GM21528 (cell line): ENCODE data around the gene MPC1.
"Not testable (repeated sequence)": the region's sequence is repeated elsewhere in the genome, so short reads cannot be mapped to it uniquely, and the experiment has no call there.

Experiments
- ATAC-seq: cut with Tn5 transposase; IDR thresholded peaks from one replicate; pipeline ENCODE4 v1.9.1; 2021; ENCODE audit warnings: mild to moderate bottlenecking, moderate library complexity; ENCODE audit not compliant: unreplicated experiment, low FRiP score

Gene MPC1

GRCh38 chr6:166382500-166382932, 224 bp downstream of the MPC1 start:
- ATAC-seq, result peak; percentile 19

DNA sequence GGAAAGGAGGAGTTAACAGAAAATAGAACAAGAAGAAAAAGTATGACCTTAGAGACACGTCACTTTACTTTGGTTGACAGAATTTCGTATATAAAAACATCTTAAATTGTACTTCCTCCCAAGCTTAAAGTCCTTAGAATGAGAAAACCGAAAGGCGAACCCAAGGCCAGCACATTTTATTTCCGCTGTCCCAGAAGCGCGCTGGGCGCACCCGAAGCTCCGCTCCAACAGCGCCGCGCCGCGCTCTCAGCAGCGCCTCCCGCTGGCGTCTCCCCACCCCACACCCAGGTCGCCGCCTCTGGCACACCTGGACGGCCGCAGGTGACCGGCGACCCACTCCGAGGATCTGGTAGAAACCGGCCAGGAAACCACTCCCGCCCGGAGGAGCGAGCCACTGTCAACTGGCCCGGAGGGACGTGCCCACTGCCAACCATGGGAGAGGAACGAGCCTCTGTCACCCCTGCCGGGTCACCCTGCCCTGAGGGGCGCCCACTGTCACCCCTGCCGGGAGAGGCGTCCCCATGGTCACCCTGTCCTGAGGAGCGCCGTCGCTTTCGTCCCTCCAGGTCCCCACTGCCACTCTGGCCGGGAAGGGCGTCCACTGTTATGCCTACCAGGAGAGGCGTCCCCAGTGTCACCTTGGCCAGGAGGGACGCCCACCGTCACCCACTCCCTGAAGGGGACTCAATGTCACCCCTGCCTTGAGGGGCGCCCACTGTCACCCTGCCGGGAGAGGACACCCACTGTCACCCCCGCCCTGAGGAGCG, 824 bp downstream of the MPC1 start:
- ATAC-seq, result peak; percentile 55

DNA sequence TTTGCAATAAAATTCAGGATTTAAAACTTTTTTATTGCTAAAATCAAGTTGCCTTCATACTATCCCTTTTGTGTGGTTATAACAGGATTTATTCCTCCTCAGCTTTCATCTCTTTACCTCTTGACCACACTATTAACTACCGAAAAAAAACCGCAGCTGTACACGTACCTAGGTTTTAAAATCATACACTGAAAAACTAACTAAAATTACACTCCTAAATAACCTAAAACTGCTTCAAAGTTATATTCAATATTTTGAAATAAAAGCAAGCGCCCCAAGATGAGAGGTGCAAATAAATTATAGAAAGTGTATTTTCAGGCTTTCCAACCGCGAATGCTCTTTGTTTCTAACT, 1.4 kb downstream of the MPC1 start:
- ATAC-seq, result no peak

DNA sequence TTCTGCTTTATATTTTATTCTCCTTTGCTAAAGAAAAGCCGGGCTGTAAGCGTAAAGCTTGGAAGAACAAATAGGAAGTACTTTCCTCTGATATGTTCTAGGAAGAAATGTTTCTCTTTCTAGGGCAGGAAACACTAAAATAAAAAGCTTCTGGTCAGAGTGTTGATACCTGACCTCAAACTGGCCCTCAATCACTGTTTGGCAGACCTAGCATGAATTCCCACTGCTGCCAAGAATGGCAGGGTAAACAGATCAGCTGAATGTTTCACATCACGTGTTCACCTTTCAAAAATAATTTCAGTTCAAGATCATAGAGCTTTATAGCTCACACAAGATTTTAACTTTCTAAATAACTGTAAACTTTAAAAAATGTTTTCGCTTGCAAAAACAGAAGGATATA, 2.9 kb downstream of the MPC1 start:
- no peak for ATAC-seq

DNA sequence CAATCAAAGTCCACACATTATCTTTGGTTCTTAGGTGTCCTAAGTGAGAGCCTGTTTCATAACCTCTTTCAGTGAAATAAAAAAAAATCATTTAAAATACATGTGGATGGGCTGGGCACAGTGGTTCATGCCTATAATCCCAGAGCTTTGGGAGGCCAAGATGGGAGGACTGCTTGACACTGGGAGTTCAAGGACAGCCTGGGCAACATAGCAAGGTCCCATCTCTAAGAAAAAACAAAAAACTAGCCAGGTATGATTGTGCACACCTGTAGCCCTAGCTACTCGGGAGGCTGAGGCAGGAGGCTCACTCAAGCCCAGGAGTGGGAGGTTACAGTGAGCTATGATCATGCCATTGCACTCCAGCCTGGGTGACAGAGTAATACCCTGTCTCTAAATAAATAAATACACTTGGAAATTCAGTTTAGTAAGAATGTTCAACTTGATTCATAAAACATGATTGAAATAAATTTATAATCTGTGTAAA, 3.6 kb downstream of the MPC1 start:
- ATAC-seq, result no peak

- ATAC-seq, result no peak
Observed at GRCh38 chr6:166377721-166378120, 5.0 kb downstream of the MPC1 start.

DNA sequence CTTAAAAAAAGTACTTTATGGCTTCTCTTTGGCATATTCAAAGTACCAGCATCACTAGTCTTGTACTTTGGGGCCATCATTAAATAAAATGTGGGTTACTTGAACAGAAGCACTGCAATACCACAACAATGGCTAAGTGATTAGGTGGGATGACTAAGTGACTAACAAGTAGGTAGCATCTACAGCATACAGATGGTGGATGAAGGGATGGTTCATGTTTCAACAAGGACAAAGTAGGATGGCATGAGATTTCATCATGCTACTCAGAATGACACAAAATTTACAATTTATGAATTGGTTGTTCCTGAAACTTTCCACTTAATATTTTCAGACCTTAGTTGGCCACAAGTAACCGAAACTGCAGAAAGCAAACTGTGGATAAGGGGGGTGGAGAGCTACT, 7.7 kb downstream of the MPC1 start:
- no peak for ATAC-seq

DNA sequence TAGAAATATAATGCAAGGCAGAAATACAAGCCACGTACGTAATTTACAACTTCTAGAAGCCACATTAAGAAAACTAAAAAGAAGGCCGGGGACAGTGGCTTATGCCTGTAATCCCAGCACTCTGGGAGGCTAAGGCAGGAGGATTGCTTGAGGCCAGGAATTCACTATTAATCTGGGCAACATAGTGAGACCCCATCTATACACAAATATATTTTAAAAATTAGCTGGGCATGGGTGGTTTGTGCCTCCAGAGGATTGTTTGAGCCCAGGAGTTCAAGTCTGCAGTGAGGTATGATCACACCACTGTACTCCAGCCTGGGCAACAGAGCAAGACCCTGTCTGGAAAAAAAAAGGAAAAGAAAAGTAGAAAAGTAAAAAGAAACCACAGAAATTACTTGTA, 12.3 kb downstream of the MPC1 start:
- no peak for ATAC-seq

DNA sequence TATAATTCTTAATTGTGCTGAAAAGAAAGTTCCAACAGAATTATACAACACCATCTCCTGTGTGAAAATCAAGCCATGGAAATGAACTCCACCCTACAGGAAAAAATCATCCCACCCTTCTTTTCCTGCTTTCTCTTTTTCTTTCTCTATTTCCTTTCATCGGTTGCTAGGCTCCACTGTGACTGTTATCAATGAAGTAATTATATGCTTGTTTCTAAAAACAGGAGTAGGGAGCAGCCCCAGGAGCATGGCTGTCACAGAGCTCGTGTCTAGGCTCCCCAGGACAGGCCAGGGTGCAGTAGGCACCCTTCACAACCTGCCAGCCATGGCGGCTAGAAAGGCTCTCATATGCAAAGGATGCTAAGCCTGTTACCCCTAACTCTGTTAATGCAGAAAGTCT, 13.0 kb downstream of the MPC1 start:
- no peak for ATAC-seq

- no peak for ATAC-seq
Observed at GRCh38 chr6:166366921-166367320, 15.8 kb downstream of the MPC1 start.

- ATAC-seq, result no peak
Observed at GRCh38 chr6:166365806-166366205, 16.9 kb downstream of the MPC1 start.

GRCh38 chr6:166365221-166365620, 17.5 kb downstream of the MPC1 start:
- ATAC-seq, result no peak

GRCh38 chr6:166364456-166364855, 18.3 kb downstream of the MPC1 start:
- no peak for ATAC-seq

DNA sequence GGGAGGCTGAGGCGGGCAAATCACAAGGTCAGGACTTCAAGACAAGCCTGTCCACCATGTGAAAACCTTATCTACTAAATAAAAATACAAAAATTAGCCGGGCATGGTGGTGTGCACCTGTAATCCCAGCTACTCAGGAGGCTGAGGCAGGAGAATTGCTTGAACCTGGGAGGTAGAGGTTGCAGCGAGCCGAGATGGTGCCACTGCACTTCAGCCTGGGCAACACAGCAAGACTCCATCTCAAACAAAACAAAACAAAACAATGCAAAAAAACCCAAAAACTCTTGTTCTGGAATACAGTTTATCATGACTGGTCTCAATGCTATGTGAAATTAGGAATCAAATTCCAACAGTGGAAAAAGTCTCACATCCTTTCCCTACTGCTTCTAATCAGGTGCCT, 20.3 kb downstream of the MPC1 start:
- ATAC-seq, result not testable (repeated sequence)

DNA sequence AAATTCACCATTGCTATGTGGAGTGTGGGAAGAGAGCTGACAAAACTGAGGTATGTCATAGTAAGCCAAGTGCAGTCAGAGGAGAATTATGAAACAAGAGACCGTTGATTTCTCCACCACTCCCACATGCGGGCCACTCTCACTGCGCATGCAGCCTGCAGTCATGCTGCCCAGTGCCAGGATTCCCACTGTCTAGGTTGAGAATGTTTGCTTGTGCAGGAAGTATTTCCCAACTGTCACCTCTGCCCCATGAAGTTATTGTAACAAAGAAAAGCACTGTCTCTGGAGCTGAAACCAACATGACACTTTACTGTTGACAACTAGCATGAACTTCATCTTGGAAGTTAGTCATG, 21.7 kb downstream of the MPC1 start:
- no peak for ATAC-seq

GRCh38 chr6:166360243-166361076, 22.3 kb downstream of the MPC1 start:
- ATAC-seq, result no peak

GRCh38 chr6:166355552-166355951, 27.2 kb downstream of the MPC1 start:
- ATAC-seq, result no peak

DNA sequence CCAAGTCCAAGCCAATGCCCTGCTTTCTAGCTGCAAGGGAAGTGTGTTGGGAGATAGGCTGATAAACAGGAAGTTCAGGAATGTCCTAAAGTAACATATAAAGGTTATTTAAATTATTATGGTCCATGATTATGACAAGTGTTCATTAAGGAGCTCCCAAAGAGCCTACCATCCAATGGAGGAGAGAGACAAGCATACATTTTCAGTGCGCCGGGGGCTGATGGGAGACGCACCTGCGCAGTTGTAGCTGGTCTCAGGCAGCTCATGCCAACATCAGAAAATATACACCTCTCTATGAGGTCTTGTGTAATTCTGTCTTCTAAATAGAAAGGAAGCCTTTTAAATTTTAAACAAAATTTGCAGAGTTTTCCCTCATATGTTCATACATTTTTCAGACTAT, 27.8 kb downstream of the MPC1 start:
- no peak for ATAC-seq

GRCh38 chr6:166354143-166354542, 28.6 kb downstream of the MPC1 start:
- ATAC-seq, result no peak

GRCh38 chr6:166353507-166353906, 29.2 kb downstream of the MPC1 start:
- ATAC-seq, result no peak

- ATAC-seq, result no peak
Observed at GRCh38 chr6:166352923-166353322, 29.8 kb downstream of the MPC1 start.
